Measurements from ENCODE around the gene ZC3H18. TPM values are rescaled to one million over a fixed set of nuclear protein-coding genes. Genes with fewer than 3 reads are reported as not detected.

Gene ZC3H18
- total RNA-seq, 6 experiments from 2014 or later, result 37.9 to 49.3 (median 42.8) TPM

GRCh38 chr16:88527937-88528743 lies 42.1 kb upstream of the ZC3H18 start:
- no peak for TF ChIP-seq CTCF (IDR thresholded peaks at IDR 0.05)
- no peak overlapping the region for H3K4me3 Mint-ChIP-seq
- H3K9me3 Mint-ChIP-seq, result no peaks in the 10 kb centered on the region
- no peak for DNase-seq
- H3K27ac Mint-ChIP-seq, result no peak overlapping the region
- no peaks in the 10 kb centered on the region for H3K4me1 Mint-ChIP-seq (ENCODE audit: low read depth)
- H3K36me3 Mint-ChIP-seq (ENCODE audit: low read depth), result no peaks in the 10 kb centered on the region
- H3K27me3 Mint-ChIP-seq (ENCODE audit: insufficient read depth), result no peaks in the 10 kb centered on the region

- H3K27ac Mint-ChIP-seq, result no peak overlapping the region
- no peak overlapping the region; the same call in 1 of the 2 replicates for H3K4me3 Mint-ChIP-seq
- no peaks in the 10 kb centered on the region for H3K9me3 Mint-ChIP-seq
- no peaks in the 10 kb centered on the region for H3K4me1 Mint-ChIP-seq (ENCODE audit: low read depth)
- H3K36me3 Mint-ChIP-seq (ENCODE audit: low read depth), result no peaks in the 10 kb centered on the region
- no peaks in the 10 kb centered on the region for H3K27me3 Mint-ChIP-seq (ENCODE audit: insufficient read depth)
- TF ChIP-seq CTCF (IDR thresholded peaks at IDR 0.05), result no peak
- no peak for DNase-seq
These were observed 41.3 kb upstream of the ZC3H18 start for GRCh38 chr16:88528902-88529318.

GRCh38 chr16:88529596-88529995 lies 40.6 kb upstream of the ZC3H18 start:
- no peak overlapping the region for H3K4me3 Mint-ChIP-seq

GRCh38 chr16:88530051-88530857 lies 39.9 kb upstream of the ZC3H18 start:
- DNase-seq, result no peak
- H3K4me3 Mint-ChIP-seq, result no peak overlapping the region
- no peak for TF ChIP-seq CTCF (IDR thresholded peaks at IDR 0.05)
- no peaks in the 10 kb centered on the region for H3K4me1 Mint-ChIP-seq (ENCODE audit: low read depth)
- no peak overlapping the region for H3K27ac Mint-ChIP-seq
- H3K27me3 Mint-ChIP-seq (ENCODE audit: insufficient read depth), result peaks cover 2% of the 10 kb centered on the region; the same call in 1 of the 2 replicates
- no peaks in the 10 kb centered on the region; the same call in 1 of the 2 replicates for H3K36me3 Mint-ChIP-seq (ENCODE audit: low read depth)
- no peaks in the 10 kb centered on the region for H3K9me3 Mint-ChIP-seq

More at GRCh38 chr16:88529596-88529995, 40.6 kb upstream of the ZC3H18 start:
- no peaks in the 10 kb centered on the region for H3K27me3 Mint-ChIP-seq (ENCODE audit: insufficient read depth)
- H3K27ac Mint-ChIP-seq, result no peak overlapping the region
- no peak for TF ChIP-seq CTCF (IDR thresholded peaks at IDR 0.05)
- DNase-seq, result no peak
- H3K9me3 Mint-ChIP-seq, result no peaks in the 10 kb centered on the region
- no peaks in the 10 kb centered on the region; the same call in 1 of the 2 replicates for H3K36me3 Mint-ChIP-seq (ENCODE audit: low read depth)
- H3K4me1 Mint-ChIP-seq (ENCODE audit: low read depth), result no peaks in the 10 kb centered on the region

- H3K4me1 Mint-ChIP-seq (ENCODE audit: low read depth), result peaks cover 3% of the 10 kb centered on the region; the same call in 1 of the 2 replicates
- no peak overlapping the region for H3K27ac Mint-ChIP-seq
- no peak for TF ChIP-seq CTCF (IDR thresholded peaks at IDR 0.05)
- no peak overlapping the region for H3K4me3 Mint-ChIP-seq
- peaks cover 2% of the 10 kb centered on the region; the same call in 1 of the 2 replicates for H3K27me3 Mint-ChIP-seq (ENCODE audit: insufficient read depth)
- DNase-seq, result no peak
- no peaks in the 10 kb centered on the region; the same call in 1 of the 2 replicates for H3K36me3 Mint-ChIP-seq (ENCODE audit: low read depth)
- H3K9me3 Mint-ChIP-seq, result no peaks in the 10 kb centered on the region
These were observed 39.4 kb upstream of the ZC3H18 start for GRCh38 chr16:88530858-88531203.
